Activated naive CD8-positive, alpha-beta T cell treated with anti-CD3 and anti-CD28 coated beads, Interleukin-2, amount 50 U/mL, for 24 hours (primary cell): ENCODE data around the gene IGF2BP3.
A peak's percentile ranks its signal among the peaks of the same experiment; 100 is the strongest.
"Not testable (repeated sequence)": the region's sequence is repeated elsewhere in the genome, so short reads cannot be mapped to it uniquely, and the experiment has no call there.

Experiments
- ATAC-seq: fragments of 150-1000 bp; cut with Tn5 transposase; one replicate; pipeline ENCODE4 v1.10.0; 2021
- DNase-seq: peaks from one replicate; pipeline ENCODE4 v3.0.0; 2021
- H3K27ac Mint-ChIP-seq: one replicate; pipeline ENCODE4 v1.8.0; 2021; ENCODE audit warnings: mild to moderate bottlenecking, mixed read lengths
- H3K27me3 Mint-ChIP-seq: one replicate; pipeline ENCODE4 v1.8.0; 2021; ENCODE audit warnings: mixed read lengths
- H3K36me3 Mint-ChIP-seq: one replicate; pipeline ENCODE4 v1.8.0; 2021; ENCODE audit warnings: low read depth, mixed read lengths
- H3K4me1 Mint-ChIP-seq: one replicate; pipeline ENCODE4 v1.8.0; 2021; ENCODE audit warnings: mixed read lengths
- H3K4me3 Mint-ChIP-seq: one replicate; pipeline ENCODE4 v1.8.0; 2021; ENCODE audit warnings: mild to moderate bottlenecking, moderate library complexity, mixed read lengths
- H3K9me3 Mint-ChIP-seq: one replicate; pipeline ENCODE4 v1.8.0; 2021; ENCODE audit warnings: mixed read lengths

The IGF2BP3 gene

DNA sequence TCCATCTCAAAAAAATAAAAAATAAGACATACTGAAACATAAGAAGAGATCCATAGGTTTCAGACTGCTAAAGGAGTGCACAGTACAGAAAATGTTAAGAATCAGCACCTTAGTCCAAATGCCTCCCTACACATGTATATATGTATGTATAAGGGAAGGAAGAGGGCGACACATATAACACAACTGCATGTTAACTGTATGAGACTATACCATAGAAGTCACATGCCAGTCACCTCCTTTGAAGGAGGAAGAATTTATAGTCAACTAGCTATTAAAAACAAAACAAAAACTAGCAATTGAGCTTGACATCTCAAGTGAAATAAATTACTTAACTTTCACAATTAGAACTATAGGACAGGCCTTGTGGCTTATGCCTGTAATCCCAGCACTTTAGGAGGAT, 50.4 kb downstream of the IGF2BP3 start:
- H3K27ac Mint-ChIP-seq, result no peak overlapping the region
- H3K27me3 Mint-ChIP-seq, result peaks cover 3% of the 10 kb centered on the region
- H3K9me3 Mint-ChIP-seq, result no peaks in the 10 kb centered on the region
- DNase-seq (no peak), ATAC-seq (no peak)
- H3K36me3 Mint-ChIP-seq, result no peaks in the 10 kb centered on the region
- peaks cover 11% of the 10 kb centered on the region for H3K4me1 Mint-ChIP-seq
- no peak overlapping the region for H3K4me3 Mint-ChIP-seq

DNA sequence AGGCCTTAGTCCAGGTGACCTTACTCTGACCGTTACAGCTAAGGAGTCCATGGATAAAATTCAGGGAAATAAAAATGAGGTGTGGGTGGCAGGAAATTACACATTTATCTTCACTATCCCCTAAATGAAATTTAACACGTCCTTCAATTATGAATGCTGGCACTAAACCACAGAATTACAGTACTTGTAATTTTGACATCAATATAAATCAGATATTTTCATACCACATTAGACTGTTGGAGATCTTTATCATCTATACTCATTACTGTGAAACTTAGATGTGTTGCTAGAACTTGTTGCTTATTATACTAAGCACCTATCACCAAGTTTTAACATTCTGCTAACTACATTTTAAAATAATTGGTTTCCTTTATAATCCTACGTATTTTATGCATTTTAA, 51.1 kb downstream of the IGF2BP3 start:
- DNase-seq (no peak), ATAC-seq (no peak)
- H3K4me1 Mint-ChIP-seq, result peaks cover 11% of the 10 kb centered on the region
- H3K27ac Mint-ChIP-seq, result no peak overlapping the region
- no peak overlapping the region for H3K4me3 Mint-ChIP-seq
- peaks cover 6% of the 10 kb centered on the region for H3K27me3 Mint-ChIP-seq
- H3K9me3 Mint-ChIP-seq, result no peaks in the 10 kb centered on the region
- no peaks in the 10 kb centered on the region for H3K36me3 Mint-ChIP-seq

DNA sequence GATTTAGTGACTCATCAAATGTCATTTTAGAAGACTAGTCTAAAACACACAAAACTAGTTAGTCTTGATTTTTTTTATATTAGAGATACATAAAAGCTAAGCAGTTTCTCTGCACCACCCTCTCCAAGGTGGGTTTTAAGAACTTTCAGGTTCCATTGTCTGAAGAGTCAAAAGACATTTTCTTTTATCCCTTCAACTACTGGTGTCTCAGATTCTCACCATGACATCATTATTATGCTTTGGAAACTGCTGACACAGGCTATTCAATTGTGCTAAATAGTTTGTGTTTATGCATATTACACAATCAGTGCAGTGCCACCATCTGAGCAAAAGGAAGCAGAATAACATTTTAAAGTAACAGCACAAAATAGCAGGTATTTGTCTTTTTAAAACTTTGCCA, 52.2 kb downstream of the IGF2BP3 start:
- Mint-ChIP-seq H3K4me1 (peaks cover 11% of the 10 kb centered on the region), H3K27ac (no peak overlapping the region), H3K27me3 (peaks cover 4% of the 10 kb centered on the region), H3K4me3 (no peak overlapping the region), H3K36me3 (no peaks in the 10 kb centered on the region), H3K9me3 (no peaks in the 10 kb centered on the region)
- ATAC-seq (no peak), DNase-seq (no peak)

DNA sequence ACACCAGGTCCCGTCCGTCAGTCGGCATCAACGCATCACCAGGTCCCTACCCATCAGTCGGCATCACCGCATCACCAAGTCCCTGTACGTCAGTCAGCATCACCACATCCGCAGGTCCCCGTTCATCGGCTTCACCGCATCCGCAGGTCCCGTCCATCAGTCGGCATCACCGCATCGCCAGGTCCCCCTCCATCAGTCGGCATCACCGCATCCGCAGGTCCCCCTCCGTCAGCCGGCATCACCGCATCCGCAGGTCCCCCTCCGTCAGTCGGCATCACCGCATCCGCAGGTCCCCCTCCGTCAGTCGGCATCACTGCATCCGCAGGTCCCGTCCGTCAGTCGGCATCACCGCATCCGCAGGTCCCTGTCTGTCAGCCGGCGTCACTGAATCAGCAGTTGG, 55.1 kb downstream of the IGF2BP3 start:
- Mint-ChIP-seq H3K9me3 (no peaks in the 10 kb centered on the region), H3K4me3 (no peak overlapping the region), H3K27me3 (peaks cover 7% of the 10 kb centered on the region), H3K27ac (no peak overlapping the region), H3K4me1 (peaks cover 18% of the 10 kb centered on the region), H3K36me3 (no peaks in the 10 kb centered on the region)
- no peak for ATAC-seq
- no peak for DNase-seq

DNA sequence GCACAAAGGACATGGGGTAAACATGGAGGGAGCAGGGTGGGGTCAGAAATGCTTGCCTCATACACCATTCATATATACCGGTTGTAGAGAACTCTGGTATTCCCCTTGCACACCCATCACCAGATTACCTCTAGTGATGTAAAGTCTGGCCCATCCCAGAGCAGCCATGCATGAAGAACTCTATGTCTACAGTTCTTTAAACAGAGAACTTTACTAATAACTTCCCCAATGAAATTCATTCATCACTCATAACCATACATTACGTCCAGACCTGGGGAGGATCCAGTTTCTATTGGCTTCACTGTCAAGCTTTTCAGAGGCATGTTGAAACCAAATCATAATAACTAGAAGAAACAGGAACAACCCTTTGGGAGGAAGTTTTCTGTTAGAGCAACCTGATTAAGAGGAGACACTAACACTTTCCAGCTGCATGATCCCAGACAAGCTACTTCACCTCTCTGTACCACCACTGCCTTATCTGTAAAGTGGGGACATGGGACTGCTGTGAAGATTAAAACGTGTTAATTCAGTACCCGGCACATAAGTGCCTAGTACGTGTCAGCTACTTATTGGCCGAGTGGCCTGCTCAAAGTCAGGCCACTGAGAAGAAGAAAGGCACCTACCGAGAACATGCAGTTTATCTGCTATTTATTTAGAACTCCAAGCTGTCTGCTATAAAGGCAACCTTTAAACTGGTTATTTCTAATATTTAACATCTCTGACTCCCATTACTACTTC, 59.7 kb downstream of the IGF2BP3 start:
- no peaks in the 10 kb centered on the region for H3K9me3 Mint-ChIP-seq
- ATAC-seq (peak; percentile 73), DNase-seq (no peak)

DNA sequence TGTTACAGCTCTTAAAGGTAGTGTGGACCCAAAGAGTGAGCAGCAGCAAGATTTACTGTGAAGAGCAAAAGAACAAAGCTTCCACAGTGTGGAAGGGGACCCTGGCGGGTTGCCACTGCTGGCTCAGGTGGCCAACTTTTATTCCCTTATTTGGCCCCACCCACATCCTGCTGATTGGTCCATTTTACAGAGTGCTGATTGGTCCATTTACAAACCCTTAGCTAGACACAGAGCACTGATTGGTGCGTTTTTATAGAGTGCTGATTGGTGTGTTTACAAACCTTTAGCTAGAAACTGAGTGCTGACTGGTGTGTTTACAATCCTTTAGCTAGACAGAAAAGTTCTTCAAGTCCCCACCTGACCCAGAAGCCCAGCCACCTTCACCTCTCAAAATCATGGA, 63.7 kb downstream of the IGF2BP3 start:
- not testable (repeated sequence) for H3K27ac Mint-ChIP-seq, H3K36me3 Mint-ChIP-seq, ATAC-seq, H3K27me3 Mint-ChIP-seq, H3K4me3 Mint-ChIP-seq, DNase-seq, H3K9me3 Mint-ChIP-seq
- peaks cover 35% of the 10 kb centered on the region for H3K4me1 Mint-ChIP-seq

More for the DNA sequence above, 59.7 kb downstream of the IGF2BP3 start:
- H3K27ac Mint-ChIP-seq, result no peak overlapping the region
- H3K27me3 Mint-ChIP-seq, result peaks cover 9% of the 10 kb centered on the region
- no peak overlapping the region for H3K4me3 Mint-ChIP-seq
- peaks cover 14% of the 10 kb centered on the region for H3K4me1 Mint-ChIP-seq
- no peaks in the 10 kb centered on the region for H3K36me3 Mint-ChIP-seq

DNA sequence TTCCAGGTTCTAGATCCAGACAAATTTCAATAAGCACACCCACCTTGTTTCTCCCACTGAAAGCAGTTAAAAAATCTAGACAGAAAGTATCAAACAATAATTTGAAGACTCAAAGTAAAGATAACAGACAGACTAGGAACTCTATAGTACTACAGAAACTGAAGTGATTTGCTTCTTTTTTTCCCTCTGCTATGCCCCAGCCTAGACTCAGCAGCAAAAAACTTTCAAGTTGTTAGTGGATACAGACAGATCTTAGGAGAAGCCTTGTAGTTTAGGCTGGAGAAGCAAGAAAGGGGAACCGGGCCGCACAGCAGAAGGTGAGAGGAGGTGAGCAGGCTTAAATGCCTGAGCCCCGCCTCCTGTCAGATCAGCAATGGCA, 65.1 kb downstream of the IGF2BP3 start:
- Mint-ChIP-seq H3K36me3 (no peaks in the 10 kb centered on the region), H3K4me1 (peaks cover 31% of the 10 kb centered on the region), H3K4me3 (peak overlapping the region; percentile 24), H3K27ac (peak overlapping the region; percentile 92), H3K27me3 (peaks cover 6% of the 10 kb centered on the region), H3K9me3 (no peaks in the 10 kb centered on the region)
- DNase-seq (no peak), ATAC-seq (peak; percentile 20)

DNA sequence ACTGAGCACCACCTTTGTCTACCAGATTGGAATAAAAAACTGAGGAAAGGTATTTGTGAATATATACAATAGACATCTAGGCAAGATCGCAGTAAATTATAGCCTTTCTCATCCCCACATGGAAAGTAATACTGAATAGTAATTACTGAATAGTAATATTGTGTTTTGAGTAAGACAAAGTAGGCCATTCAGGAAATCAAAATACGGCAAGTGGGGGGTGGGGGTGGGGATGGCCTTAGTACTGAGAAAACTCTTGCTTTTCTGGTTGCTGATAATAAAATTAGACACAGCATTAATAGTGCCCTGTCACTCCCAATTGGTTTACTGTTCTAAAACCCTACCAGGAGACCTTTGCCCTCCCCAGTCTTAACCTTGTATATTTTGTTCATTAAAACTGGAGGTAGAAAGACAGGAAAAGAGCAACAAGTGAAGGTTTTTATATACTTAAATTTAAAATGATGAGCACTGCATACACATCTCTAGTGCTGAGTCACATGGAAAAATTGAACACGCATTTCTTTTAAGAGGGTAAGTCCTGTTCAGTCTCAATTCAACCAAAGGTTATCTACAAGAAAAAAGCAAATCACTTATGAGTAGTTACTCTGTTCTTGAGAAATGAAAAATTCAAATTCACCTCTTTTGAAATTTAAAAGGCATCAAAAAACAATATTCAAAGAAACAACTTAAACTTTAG, 65.6 kb downstream of the IGF2BP3 start:
- peak overlapping the region; percentile 92 for H3K27ac Mint-ChIP-seq
- peak; percentile 82 for ATAC-seq
- H3K27me3 Mint-ChIP-seq, result peaks cover 8% of the 10 kb centered on the region

DNA sequence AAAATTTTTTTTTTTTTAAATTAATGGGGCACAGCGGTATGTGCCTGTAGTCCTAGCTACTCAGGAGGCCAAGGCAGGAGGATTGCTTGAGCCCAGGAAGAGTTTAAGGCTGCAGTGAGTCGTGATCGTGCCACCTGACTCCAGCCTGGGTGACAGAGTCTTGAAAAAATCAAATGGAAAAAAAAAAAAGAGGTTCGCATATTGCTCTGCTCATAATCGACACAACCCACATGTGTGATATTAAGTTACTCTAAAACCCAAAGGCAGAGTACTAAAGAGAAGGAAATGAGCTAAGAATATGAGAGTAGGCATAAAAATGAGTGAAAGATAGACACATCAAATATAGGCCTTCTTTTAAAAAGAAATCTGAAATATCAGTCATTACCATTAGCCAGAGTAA, 66.3 kb downstream of the IGF2BP3 start:
- ATAC-seq (peak; percentile 45), DNase-seq (no peak)
- no peak overlapping the region for H3K4me3 Mint-ChIP-seq
- H3K4me1 Mint-ChIP-seq, result peaks cover 31% of the 10 kb centered on the region
- peak overlapping the region; percentile 92 for H3K27ac Mint-ChIP-seq
- H3K36me3 Mint-ChIP-seq, result no peaks in the 10 kb centered on the region
- no peaks in the 10 kb centered on the region for H3K9me3 Mint-ChIP-seq
- peaks cover 11% of the 10 kb centered on the region for H3K27me3 Mint-ChIP-seq

More for the DNA sequence above, 65.6 kb downstream of the IGF2BP3 start:
- Mint-ChIP-seq H3K9me3 (no peaks in the 10 kb centered on the region), H3K4me3 (peak overlapping the region; percentile 24), H3K4me1 (peaks cover 31% of the 10 kb centered on the region), H3K36me3 (no peaks in the 10 kb centered on the region)
- no peak for DNase-seq

DNA sequence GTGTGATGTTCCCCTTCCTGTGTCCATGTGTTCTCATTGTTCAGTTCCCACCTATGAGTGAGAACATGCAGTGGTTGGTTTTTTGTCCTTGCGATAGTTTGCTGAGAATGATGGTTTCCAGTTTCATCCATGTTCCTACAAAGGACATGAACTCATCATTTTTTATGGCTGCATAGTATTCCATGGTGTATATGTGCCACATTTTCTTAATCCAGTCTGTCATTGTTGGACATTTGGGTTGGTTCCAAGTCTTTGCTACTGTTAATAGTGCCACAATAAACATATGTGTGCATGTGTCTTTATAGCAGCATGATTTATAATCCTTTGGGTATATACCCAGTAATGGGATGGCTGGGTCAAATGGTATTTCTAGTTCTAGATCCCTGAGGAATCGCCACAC, 72.2 kb downstream of the IGF2BP3 start:
- peaks cover 16% of the 10 kb centered on the region for H3K27me3 Mint-ChIP-seq
- not testable (repeated sequence) for H3K4me3 Mint-ChIP-seq, H3K9me3 Mint-ChIP-seq, H3K4me1 Mint-ChIP-seq, DNase-seq, H3K27ac Mint-ChIP-seq, ATAC-seq, H3K36me3 Mint-ChIP-seq

DNA sequence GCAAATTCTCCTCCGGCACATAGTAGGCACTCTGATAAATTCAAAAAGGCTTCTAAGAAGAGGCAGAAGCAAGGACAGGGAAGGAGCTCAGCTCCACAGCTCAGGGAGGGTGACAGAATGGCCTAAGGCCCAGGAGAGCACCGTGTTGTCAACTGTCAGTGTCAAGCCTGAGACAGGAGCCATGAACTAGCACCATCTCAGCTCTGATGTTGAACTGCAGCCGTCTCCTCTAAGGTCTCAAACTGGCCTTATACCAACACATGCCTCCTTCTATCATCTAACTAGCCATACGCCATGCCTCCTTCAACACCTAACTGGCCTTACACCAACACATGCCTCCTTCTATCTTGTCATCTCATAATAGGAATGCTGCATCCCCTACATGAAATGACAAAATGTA, 73.0 kb downstream of the IGF2BP3 start:
- no peak overlapping the region for H3K27ac Mint-ChIP-seq
- H3K9me3 Mint-ChIP-seq, result no peaks in the 10 kb centered on the region
- ATAC-seq (no peak), DNase-seq (no peak)
- peaks cover 8% of the 10 kb centered on the region for H3K4me1 Mint-ChIP-seq
- no peak overlapping the region for H3K4me3 Mint-ChIP-seq
- H3K36me3 Mint-ChIP-seq, result no peaks in the 10 kb centered on the region
- H3K27me3 Mint-ChIP-seq, result peaks cover 16% of the 10 kb centered on the region

DNA sequence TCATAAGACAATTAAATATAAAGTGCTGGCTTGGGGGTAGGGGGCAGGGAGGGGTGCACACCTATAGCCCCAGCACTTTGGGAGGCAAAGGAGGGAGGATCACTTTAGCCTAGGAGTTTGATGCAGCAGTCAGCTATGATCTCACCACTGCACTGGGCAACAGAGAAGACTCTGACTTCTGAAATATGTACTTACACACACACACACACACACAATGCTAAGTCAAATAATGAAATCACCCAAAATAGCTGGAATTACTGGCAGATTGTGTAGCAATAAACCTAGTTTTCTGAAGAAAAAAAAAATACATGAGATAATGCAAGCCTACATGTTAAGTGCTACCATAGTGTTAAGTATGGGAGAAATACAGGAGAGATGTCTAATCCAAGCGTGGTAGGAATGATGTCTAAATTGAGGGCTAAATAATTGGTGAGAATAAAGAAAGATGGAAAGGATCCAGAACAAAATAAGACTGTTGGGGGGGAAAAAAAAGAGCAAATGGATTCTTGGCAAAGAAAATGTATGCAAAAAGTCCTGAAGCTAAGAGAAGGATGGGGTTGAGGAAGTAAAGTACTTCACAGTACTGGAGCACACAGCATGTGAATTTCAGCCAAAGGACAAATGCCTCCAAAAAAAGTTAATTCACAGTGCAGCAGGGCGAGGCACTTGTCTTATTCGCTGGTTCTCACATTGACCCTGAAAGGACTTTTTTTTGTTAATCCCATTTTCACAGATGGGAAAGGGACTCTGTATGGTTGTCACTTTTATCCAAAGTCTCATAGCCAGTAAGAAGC, 73.9 kb downstream of the IGF2BP3 start:
- Mint-ChIP-seq H3K27ac (no peak overlapping the region), H3K27me3 (peaks cover 16% of the 10 kb centered on the region), H3K4me1 (peaks cover 15% of the 10 kb centered on the region), H3K4me3 (no peak overlapping the region), H3K36me3 (no peaks in the 10 kb centered on the region), H3K9me3 (no peaks in the 10 kb centered on the region)
- ATAC-seq, result no peak
- DNase-seq, result no peak

DNA sequence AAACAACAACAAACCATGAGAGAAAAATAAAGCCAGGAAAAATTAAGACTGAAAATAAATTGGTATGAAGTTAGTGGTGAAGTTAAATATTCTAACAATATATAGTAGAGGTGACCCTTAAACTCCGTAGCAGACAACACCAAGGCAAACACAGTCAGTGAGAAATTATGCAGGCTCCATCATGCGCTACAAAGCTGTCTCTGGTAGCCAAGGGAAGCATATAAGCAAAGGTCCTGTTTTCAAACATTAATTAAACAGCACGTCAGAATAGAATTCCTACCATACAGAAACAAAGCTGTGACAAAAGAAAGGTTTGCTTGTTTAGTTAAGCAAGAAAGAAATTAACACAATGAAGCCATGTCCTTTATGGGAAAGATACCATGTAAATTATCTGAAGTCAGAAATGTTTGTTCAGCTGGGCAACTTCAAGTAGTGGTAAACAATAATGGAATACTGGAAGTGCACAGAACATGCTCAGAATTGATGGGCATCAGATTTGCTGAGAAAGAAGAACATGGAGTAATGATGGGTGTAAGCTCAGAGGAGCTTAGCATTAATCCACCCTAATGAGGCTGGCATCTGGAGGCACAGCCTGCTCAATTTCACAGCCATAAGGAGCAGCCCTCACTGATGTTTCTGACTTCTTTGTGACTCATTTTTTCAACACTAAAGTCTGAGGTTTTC, 75.7 kb downstream of the IGF2BP3 start:
- Mint-ChIP-seq H3K4me1 (peaks cover 24% of the 10 kb centered on the region), H3K9me3 (no peaks in the 10 kb centered on the region), H3K4me3 (no peak overlapping the region), H3K27ac (peak overlapping the region; percentile 59), H3K36me3 (no peaks in the 10 kb centered on the region), H3K27me3 (peaks cover 10% of the 10 kb centered on the region)
- no peak for DNase-seq
- no peak for ATAC-seq

DNA sequence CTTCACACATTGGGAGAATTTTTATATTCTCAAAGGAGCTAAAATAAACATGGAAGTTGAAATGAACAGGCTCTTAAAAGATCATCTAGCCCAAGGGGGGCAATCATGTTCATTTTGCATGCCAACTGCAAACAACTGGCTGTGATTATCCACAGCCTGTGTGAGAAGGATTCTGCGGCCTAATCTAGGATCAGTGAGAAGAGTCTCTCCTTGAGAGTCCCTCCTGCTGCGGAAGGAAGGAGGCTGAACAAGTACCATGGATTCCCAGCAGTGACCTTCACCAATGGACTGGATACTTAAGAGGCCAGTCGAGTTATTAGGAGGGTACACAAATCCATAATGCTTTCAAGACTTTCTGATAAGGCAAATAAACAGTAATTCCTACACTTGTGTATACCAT, 76.7 kb downstream of the IGF2BP3 start:
- Mint-ChIP-seq H3K27ac (no peak overlapping the region), H3K27me3 (peaks cover 8% of the 10 kb centered on the region), H3K4me1 (peaks cover 24% of the 10 kb centered on the region), H3K4me3 (no peak overlapping the region), H3K9me3 (no peaks in the 10 kb centered on the region), H3K36me3 (no peaks in the 10 kb centered on the region)
- DNase-seq, result no peak
- no peak for ATAC-seq
